GM23338 (cell line): ENCODE results near the gene SEL1L2.

ENCODE experiments used
- CTCF ChIP-seq, 2 experiments: fragments of 200-600 bp in 1 of 2; sonication (generic) in 1 of 2; conservative IDR thresholded peaks; 2 replicates each; pipeline versions ENCODE4 v1.5.1 to v1.6.1; 2016 to 2017; ENCODE audit warnings: antibody characterized with exemption in 2 of 2, low read depth in 2 of 2, mild to moderate bottlenecking in 2 of 2, moderate library complexity in 1 of 2
- EZH2 ChIP-seq: fragments of 200-600 bp; sonication (generic); IDR thresholded peaks from one replicate; pipeline ENCODE4 v1.8.0; 2017; ENCODE audit warnings: antibody characterized with exemption, mild to moderate bottlenecking, low read depth; ENCODE audit not compliant: unreplicated experiment
- POLR2AphosphoS5 ChIP-seq: IDR thresholded peaks from 2 replicates; pipeline ENCODE4 v1.6.1; 2016; ENCODE audit warnings: antibody characterized with exemption, low read depth
- ZNF114 ChIP-seq: fragments of 250-450 bp; sonication (Bioruptor Pico); IDR thresholded peaks from 2 replicates; pipeline ENCODE4 v1.5.0; 2020; ENCODE audit warnings: mild to moderate bottlenecking, moderate library complexity

GRCh38 chr20:13817342-13817741 is 173.1 kb downstream of the SEL1L2 start:
- TF ChIP-seq CTCF (conservative IDR thresholded peaks at IDR 0.05; ENCODE audit: low read depth in 2 of 2), result no peak
- no peak for TF ChIP-seq POLR2AphosphoS5
- TF ChIP-seq EZH2, result no peak
- TF ChIP-seq ZNF114 (CRISPR knock-in tag), result no peak
